Measurements from ENCODE around the gene SIM1. TPM values are rescaled to one million over a fixed set of nuclear protein-coding genes. Genes with fewer than 3 reads are reported as not detected.

Gene SIM1, protein sequence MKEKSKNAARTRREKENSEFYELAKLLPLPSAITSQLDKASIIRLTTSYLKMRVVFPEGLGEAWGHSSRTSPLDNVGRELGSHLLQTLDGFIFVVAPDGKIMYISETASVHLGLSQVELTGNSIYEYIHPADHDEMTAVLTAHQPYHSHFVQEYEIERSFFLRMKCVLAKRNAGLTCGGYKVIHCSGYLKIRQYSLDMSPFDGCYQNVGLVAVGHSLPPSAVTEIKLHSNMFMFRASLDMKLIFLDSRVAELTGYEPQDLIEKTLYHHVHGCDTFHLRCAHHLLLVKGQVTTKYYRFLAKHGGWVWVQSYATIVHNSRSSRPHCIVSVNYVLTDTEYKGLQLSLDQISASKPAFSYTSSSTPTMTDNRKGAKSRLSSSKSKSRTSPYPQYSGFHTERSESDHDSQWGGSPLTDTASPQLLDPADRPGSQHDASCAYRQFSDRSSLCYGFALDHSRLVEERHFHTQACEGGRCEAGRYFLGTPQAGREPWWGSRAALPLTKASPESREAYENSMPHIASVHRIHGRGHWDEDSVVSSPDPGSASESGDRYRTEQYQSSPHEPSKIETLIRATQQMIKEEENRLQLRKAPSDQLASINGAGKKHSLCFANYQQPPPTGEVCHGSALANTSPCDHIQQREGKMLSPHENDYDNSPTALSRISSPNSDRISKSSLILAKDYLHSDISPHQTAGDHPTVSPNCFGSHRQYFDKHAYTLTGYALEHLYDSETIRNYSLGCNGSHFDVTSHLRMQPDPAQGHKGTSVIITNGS
- 29.7 and 39.7 TPM in 2 replicates for total RNA-seq
- polyA plus RNA-seq (2012), result 2.8 TPM

DNA sequence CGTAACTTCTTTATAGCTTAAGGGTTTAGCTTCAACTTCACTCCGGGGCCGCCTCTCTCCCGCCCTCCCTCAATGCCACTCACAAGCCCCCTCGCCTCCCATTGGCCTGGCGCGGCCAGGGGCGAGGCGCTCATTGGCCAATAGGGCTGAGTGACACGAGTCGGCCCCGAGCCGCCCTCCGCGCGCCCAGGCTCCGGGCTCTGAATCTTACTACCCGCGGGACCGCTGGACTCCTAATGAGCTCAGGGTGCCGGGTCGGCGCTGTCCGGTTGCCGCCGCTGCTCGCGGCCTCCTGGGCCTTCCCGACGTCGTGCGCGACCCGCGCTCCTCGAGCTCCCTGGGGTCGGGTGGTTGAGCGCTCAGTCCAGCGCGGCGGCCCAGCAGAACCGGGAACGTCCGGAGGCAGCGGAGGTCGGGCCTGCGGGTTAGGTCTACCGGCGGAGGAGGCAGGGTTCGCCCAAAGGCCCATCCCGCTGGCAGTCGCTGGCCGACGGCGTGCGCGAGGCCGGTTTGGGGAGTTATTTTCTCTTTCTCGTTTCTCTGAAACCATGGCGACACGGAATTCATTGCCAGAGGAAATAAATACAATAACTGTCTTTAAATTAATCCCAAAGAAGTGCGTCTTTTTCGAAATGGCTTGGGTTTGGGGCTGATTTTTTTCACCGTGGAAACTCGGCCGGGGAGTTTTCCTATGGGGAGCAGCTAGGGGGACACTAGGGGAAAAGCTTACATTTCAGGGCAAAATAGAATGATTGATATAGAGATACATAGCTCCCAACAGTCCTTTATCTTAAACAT is at the start of gene SIM1:
Gene SIM1 (minus strand): TSS at position 19 of the 798 bp plus-strand sequence. CDS start 1,453 bp downstream, outside the sequence.
- peak; percentile 98 for DNase-seq (ENCODE audit: low read depth)

DNA sequence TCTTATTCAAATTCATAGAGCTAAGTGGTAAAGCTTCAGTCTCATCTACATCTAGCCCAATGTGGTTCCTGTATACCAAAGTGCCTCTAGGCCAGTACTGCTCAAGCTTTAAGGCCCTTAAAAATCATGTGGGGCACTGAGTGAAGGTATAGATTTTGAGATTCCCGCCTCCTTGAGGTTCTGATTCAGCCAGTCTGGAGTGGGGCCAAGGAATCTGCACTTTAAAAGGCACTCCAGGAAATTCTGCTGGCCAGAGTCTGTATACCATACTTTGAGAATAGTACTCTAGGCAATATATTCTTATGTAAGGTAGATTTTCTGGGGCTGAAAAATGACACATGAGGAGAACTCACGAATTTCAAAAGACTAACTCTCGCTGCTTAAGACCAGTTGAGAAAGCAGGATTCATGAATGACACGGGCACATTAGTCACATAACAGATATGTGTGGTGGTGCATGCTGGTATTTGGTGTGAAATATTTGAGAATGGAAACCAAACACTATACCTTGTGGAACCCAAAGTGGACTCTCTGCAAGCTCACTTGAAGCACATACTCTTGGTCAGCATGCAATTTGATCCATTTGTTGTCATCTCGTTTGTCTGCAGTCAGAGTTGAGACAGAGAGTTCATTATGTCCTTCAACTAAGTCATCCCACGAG is 47.6 kb upstream of the SIM1 start:
- peak; percentile 70 for DNase-seq (ENCODE audit: low read depth)

DNA sequence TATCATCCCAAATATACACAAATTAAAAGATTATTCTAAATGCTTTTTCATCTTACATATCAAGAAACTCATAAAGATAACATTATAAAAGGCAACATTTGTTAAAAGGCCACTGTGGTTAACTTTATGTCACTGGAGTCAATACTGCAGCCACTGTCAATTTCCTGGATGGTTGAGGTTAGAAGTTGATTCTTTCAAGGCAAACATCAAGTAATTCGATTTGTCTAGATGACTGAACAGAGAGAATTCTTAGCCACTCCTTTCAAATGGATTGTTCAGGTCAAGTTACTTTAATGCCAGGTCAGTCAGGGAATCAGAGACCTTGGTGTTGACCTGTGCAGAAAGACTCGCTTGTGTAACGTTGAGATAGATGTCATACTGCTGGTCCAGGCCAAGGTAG is 44.4 kb upstream of the SIM1 start:
- no peak for DNase-seq (ENCODE audit: low read depth)

DNA sequence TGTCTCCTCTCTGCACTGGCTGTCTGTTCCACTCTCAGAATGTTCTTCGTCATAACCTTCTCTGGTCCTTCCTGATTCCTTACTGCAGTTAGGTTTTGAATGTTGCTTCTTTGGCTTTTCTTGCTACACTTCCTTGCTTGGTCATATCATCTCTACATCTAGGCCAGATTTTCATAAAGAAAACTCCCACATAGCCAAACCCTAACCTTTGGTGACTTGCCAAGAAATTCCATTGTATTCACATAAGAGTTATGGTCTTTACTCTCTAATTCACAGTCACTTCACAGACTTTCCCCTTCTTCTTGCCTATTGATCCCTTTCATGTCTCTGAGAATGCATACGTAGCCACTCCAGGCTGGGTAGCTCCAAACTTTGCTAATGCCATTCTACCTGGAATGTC is 41.9 kb upstream of the SIM1 start:
- DNase-seq (ENCODE audit: low read depth), result no peak

GRCh38 chr6:100504786-100505737 is 40.3 kb upstream of the SIM1 start:
- DNase-seq (ENCODE audit: low read depth), result peak; percentile 75

DNA sequence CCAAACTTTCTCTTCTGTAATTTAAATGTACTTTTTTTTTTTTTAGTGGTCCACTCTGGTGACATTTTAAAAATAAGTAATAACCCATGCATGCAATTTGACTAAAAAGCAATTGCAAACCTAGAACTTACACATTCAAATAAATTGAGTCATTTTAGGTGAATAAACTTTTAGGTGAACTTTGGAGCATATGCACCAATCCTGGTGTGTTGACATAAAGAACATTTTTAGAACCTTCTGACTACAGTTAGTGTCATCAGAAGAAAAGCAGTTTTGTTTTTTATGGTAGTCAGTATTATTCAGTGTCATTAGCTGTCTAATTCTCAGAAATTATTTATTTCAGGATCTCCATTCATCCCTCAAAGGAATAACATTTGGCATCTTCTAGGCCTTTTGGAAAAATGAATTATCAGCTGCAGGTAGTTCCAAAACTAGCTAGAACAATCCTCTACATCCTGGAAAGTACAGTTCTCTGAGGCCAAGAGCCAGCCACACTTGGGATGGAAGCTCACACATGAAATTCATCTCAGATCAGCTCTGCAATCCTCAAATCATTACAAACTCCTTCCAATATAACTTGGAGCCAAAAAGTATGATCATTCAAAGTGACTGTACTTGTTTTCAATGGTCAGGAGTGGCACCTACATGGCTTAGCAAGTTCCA is 38.5 kb upstream of the SIM1 start:
- DNase-seq (ENCODE audit: low read depth), result no peak

DNA sequence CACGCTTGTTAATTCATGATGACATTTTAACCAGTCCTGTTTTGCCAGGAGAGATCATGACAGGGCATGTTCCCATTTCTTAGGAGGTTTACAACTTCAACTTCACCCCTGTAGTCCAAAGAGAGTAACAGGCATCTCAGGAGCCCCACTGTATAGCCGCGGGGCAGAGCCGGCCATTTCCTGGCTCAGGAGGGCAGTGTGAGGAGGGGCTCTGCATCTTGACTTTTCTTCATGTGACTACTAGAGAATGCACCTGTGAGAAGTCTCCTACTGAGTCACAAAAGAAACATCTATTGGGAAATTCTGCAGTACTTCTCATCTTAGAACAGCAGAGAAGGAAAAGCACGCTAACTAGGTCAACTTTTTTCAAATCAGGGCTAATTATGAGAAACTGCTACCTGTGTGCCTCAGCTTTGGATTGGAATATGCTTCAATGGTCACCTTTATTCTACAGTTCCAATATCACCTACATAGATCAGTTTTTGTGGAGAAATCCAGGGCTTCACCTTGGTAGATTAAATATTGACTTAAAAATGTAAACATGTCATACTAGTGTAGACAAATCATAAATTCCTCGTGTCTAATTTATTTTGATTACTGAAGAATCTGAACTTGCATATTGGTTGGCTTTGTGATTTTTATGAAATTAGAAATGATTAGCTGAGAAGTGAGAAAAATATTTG is 28.6 kb upstream of the SIM1 start:
- DNase-seq (ENCODE audit: low read depth), result no peak

DNA sequence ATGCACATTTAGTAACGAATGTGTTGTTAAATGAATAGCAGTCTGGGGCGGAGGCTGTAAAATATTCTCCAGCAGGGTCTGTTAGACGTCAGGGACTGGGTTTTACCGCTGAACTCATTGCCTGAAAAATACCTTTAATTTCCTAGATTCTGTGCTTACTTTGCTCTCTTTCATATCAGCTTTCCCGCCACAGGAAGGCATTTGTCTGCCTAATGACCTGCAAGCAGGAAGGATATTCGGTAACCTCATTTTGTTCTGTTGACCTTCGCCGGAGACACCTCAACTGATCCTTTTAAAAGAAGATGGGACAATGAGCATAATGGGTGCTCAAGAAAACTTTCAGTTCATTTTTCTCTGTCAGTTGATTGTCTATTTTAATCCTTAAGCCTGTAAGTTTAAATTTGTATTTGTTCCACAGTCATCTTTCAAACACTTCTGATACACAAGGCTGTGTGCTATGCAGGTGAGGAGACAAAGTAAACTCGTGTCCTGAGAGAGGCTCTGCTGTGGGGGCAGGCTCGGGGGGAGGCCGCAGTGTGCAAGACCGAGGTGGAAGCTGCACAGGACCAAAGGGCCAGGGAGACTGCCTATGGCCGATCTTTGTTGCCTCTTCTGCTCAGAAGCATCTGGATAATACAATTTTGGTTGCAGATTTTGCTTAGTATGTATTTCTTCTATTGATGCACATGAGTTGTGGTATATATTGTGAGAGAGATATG is 27.4 kb upstream of the SIM1 start:
- DNase-seq (ENCODE audit: low read depth), result no peak

GRCh38 chr6:100490065-100490464 is 25.3 kb upstream of the SIM1 start:
- no peak for DNase-seq (ENCODE audit: low read depth)

- DNase-seq (ENCODE audit: low read depth), result peak; percentile 63
Observed at GRCh38 chr6:100488244-100488643, 23.5 kb upstream of the SIM1 start.

DNA sequence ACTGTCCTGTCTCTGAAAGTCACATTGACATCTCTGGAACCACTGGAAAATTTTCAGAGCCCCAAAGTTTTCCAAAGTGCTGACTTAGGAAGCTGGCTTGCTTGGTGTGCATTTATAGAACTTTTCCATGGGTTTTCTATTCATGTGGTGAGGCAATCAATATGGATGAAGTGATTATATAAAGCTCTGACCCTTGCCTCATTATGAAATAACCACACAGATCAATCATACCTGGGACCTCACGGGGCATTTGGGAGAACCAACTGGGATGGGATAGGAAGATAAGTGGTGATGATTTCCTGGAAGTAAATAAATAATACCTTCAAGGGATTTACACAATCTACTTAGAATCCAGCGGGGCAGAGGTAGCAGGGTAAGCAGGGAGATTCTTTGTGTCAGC is 22.9 kb upstream of the SIM1 start:
- no peak for DNase-seq (ENCODE audit: low read depth)

- DNase-seq (ENCODE audit: low read depth), result no peak
Observed at GRCh38 chr6:100485268-100485667, 20.5 kb upstream of the SIM1 start.

DNA sequence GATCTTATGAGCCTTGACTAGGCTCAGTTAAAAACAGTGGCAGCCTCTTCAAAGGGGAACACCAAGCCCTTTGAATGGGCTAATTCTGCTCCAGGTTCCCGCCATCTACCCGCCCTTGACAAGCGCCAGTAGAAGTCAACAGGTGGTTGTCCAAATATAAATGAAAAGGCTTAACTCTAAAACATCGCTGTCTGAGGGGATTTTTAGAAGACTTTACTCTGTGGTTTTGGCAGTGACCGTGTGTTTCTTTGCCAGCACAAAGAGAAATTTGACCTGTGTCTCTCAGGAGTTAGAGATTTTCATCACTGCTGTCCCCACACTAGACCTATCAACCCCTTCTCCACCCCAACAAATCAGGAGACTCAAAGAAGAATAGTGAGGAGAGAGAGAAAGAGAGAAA is 19.8 kb upstream of the SIM1 start:
- peak; percentile 82 for DNase-seq (ENCODE audit: low read depth)

- no peak for DNase-seq (ENCODE audit: low read depth)
Observed at GRCh38 chr6:100482698-100483097, 18.0 kb upstream of the SIM1 start.

DNA sequence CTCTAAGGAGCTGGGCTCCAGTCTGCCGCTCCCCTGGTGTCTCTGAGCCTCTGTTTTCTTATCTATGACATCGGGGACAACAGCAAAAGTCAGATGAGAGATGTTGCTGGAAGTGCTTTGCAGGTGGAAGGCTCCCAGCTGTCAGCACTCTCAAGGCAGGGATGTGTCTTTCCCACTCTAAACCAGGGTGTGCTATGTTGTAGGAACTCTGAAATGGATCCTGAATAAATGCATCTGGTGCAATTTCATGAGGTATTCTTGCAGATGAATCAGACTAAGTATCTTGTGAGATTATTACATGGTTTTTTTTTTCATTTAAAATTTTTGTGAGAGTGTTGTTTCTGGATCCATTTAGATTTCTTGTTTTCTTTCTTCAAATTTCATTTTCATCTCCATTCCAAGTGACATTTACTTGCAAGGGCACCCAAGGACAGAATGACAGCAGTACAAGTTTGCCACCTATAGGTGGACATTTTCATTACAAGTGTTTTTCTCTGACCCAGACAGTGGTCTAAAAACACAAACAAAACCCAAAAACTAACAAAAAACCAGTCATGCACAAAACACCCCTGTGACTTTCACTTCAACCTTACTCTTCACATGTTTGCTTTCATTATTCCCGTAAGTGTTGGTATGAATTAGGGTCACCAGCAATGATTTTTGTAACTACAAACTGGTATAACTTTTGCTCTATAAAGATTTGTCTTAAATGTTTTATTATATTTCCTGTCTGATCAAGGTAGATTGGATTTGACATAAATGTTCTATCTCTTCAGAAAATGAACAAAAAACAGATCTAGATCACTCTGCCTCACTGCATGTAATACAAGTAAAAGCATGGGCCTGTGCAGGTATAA is 14.7 kb upstream of the SIM1 start:
- DNase-seq (ENCODE audit: low read depth), result peak; percentile 74

- DNase-seq (ENCODE audit: low read depth), result peak; percentile 17
Observed at GRCh38 chr6:100475554-100476320, 11.0 kb upstream of the SIM1 start.

Data from myocyte (in vitro differentiated cells).